Measurements from ENCODE around the gene RAB36. TPM values are rescaled to one million over a fixed set of nuclear protein-coding genes. Genes with fewer than 3 reads are reported as not detected.
A peak's percentile ranks its signal among the peaks of the same experiment; 100 is the strongest.

RAB36 gene
- total and polyA plus RNA-seq, 4 donors, result 4.4 to 27.5 (median 9.6) TPM

DNA sequence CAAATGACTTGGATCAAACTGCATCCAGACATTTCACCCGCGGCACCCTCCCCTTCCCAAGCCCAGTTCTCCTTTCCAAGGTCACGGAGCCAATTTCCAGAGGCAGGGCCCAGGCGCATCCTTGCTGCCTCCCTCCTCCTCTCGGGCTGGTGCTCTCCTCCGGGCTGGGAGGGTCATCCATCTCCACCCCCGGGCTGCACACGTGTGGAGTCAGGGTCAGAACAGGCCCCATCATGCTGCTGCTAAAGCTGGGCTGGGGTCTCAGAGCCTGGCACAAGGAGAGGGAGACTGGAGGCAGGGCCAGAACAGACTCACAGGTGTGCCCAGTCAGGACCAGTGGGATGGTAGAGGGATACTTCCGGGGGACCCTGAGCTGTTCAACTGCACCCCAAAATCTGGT is 17.5 kb upstream of the RAB36 start:
- Histone ChIP-seq H3K4me3 (no peak overlapping the region), H3K36me3 (ENCODE audit: control insufficient read depth in 4 of 4, insufficient read depth in 4 of 4, low read length in 4 of 4) (no peaks in the 10 kb centered on the region), H3K27ac (ENCODE audit: low read depth in 1 of 2, low read length in 1 of 2) (no peak overlapping the region), H3K27me3 (ENCODE audit: control insufficient read depth in 3 of 3, insufficient read depth in 3 of 3, low read length in 2 of 3) (no peaks in the 10 kb centered on the region), H3K9ac (ENCODE audit: insufficient read depth in 1 of 2, low read length in 2 of 2) (no peak overlapping the region), H3K9me3 (ENCODE audit: control insufficient read depth in 4 of 4, insufficient read depth in 3 of 4, low read length in 3 of 4) (peaks cover 0 to 2% (median 0%) of the 10 kb centered on the region in 4 donors), H3K4me1 (ENCODE audit: control insufficient read depth in 5 of 5, insufficient read depth in 5 of 5, low read length in 5 of 5) (peaks cover 0 to 6% (median 0%) of the 10 kb centered on the region in 5 donors)
- ATAC-seq (ENCODE audit: insufficient read depth, low FRiP score) (no peak), DNase-seq (no peak)
- 71 to 84% methylated on average over 9 of the region's 9 CpGs for WGBS, 2 donors
- TF ChIP-seq, protein P1, sequence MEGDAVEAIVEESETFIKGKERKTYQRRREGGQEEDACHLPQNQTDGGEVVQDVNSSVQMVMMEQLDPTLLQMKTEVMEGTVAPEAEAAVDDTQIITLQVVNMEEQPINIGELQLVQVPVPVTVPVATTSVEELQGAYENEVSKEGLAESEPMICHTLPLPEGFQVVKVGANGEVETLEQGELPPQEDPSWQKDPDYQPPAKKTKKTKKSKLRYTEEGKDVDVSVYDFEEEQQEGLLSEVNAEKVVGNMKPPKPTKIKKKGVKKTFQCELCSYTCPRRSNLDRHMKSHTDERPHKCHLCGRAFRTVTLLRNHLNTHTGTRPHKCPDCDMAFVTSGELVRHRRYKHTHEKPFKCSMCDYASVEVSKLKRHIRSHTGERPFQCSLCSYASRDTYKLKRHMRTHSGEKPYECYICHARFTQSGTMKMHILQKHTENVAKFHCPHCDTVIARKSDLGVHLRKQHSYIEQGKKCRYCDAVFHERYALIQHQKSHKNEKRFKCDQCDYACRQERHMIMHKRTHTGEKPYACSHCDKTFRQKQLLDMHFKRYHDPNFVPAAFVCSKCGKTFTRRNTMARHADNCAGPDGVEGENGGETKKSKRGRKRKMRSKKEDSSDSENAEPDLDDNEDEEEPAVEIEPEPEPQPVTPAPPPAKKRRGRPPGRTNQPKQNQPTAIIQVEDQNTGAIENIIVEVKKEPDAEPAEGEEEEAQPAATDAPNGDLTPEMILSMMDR (IDR thresholded peaks at IDR 0.05; ENCODE audit: control extremely low read depth, extremely low read depth), result no peak

DNA sequence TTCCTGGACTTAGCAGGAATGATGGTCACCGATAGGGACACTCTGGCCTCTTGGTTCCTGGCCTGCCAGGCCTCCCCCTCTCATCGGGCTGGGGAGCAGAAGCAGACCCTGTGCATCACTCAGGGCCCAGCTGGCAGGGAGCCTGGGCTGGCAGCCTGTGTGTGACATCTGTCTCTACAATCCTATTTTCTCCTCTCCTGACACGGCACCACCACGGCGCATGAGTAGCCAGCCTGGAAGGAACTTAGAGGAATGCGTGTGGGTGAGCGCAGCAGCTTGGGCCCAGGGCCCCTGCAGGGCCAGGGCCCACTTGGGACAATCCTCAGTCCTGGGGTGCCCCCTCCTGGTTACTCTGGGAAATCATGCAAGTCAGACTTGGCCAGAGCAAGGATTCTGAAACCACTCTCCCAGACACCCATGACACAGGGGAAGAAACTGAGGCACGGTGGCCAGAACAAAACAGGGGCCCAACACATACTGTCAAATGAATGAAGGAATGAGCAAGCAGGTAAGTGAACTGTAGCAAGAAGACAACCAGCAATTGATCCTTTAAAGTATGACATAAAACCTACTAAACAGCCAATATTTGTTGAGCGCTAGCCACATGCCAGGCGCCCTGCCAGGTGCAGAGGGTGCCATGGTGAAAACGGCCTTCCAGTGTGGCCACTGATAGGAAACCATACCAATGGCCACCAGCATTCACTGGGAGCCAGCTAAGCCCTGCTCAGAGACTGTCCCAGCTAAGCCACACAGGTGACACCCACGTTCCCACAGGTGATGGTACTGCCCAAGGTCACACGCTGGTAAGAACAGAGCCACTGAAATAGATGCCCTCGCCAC is 16.8 kb upstream of the RAB36 start:
- H3K9ac ChIP-seq (ENCODE audit: insufficient read depth in 1 of 2, low read length in 2 of 2), result no peak overlapping the region
- DNase-seq (peak; percentile 81 to 82 (median 82)), ATAC-seq (ENCODE audit: insufficient read depth, low FRiP score) (peak; percentile 71)
- H3K4me1 ChIP-seq (ENCODE audit: control insufficient read depth in 5 of 5, insufficient read depth in 5 of 5, low read length in 5 of 5), result peaks cover 0 to 6% (median 0%) of the 10 kb centered on the region in 5 donors
- H3K27ac ChIP-seq (ENCODE audit: low read depth in 1 of 2, low read length in 1 of 2), result no peak overlapping the region
- H3K27me3 ChIP-seq (ENCODE audit: control insufficient read depth in 3 of 3, insufficient read depth in 3 of 3, low read length in 2 of 3), result no peaks in the 10 kb centered on the region
- H3K4me3 ChIP-seq, result no peak overlapping the region
- peaks cover 0 to 2% (median 0%) of the 10 kb centered on the region in 4 donors for H3K9me3 ChIP-seq (ENCODE audit: control insufficient read depth in 4 of 4, insufficient read depth in 3 of 4, low read length in 3 of 4)
- TF ChIP-seq, protein P1 (IDR thresholded peaks at IDR 0.05; ENCODE audit: control extremely low read depth, extremely low read depth), result peak; percentile 60
- WGBS, 2 donors, result 46% methylated on average over 14 of the region's 14 CpGs
- H3K36me3 ChIP-seq (ENCODE audit: control insufficient read depth in 4 of 4, insufficient read depth in 4 of 4, low read length in 4 of 4), result no peaks in the 10 kb centered on the region

DNA sequence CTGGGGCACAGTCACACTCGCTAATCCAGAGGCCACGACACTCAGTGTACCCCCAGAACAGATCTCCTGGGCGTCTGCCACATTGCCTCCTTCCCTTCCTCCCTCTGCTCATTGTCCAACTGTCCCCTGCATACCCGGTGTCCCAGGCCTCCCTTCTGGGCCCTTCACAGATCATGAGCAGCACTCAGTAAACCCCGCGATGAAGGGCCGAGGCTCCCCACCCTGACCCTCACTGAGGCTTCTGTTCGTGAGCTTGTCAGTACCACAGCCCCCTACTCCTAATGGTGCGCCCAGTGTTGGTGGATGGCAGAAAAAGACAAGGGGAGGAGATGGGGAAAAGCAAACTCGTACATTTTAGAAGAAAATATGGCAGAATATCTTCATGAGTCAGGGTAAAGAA is 16.1 kb upstream of the RAB36 start:
- Histone ChIP-seq H3K36me3 (ENCODE audit: control insufficient read depth in 4 of 4, insufficient read depth in 4 of 4, low read length in 4 of 4) (no peaks in the 10 kb centered on the region), H3K9me3 (ENCODE audit: control insufficient read depth in 4 of 4, insufficient read depth in 3 of 4, low read length in 3 of 4) (peaks cover 0 to 2% (median 0%) of the 10 kb centered on the region in 4 donors), H3K27me3 (ENCODE audit: control insufficient read depth in 3 of 3, insufficient read depth in 3 of 3, low read length in 2 of 3) (no peaks in the 10 kb centered on the region), H3K27ac (ENCODE audit: low read depth in 1 of 2, low read length in 1 of 2) (no peak overlapping the region), H3K4me1 (ENCODE audit: control insufficient read depth in 5 of 5, insufficient read depth in 5 of 5, low read length in 5 of 5) (peaks cover 0 to 6% (median 0%) of the 10 kb centered on the region in 5 donors), H3K4me3 (no peak overlapping the region), H3K9ac (ENCODE audit: insufficient read depth in 1 of 2, low read length in 2 of 2) (no peak overlapping the region)
- ATAC-seq (ENCODE audit: insufficient read depth, low FRiP score), result no peak
- 67 to 86% methylated on average over 10 of the region's 10 CpGs for WGBS, 2 donors
- no peak for DNase-seq
- TF ChIP-seq, protein P1 (IDR thresholded peaks at IDR 0.05; ENCODE audit: control extremely low read depth, extremely low read depth), result no peak

Data from lung (tissue), 12 donors.